Activated CD8-positive, alpha-beta T cell treated with anti-CD3 and anti-CD28 coated beads for 36 hours (primary cell): ENCODE measurements around the gene BMPER. TPM values are rescaled to one million over a fixed set of nuclear protein-coding genes. Genes with fewer than 3 reads are reported as not detected.

Experiments used
- ATAC-seq: fragments of 200-7000 bp; cut with Tn5 transposase; one replicate; pipeline ENCODE4 v1.10.0; 2021; ENCODE audit warnings: mild to moderate bottlenecking, moderate library complexity
- CTCF ChIA-PET: fragments of 350-600 bp; sonication (Branson Sonifier 250); formaldehyde crosslinking; loops from one replicate; lab custom pipeline; 2021; ENCODE audit warnings: antibody characterized with exemption; lab: Charles Lee
- POLR2A ChIA-PET: fragments of 350-600 bp; sonication (Branson Sonifier 250); formaldehyde crosslinking; loops from one replicate; lab custom pipeline; 2021; ENCODE audit warnings: antibody characterized with exemption; lab: Charles Lee
- DNase-seq: peaks from one replicate; pipeline ENCODE4 v3.0.0-alpha.2; 2020
- H3K27ac Mint-ChIP-seq: one replicate; pipeline ENCODE4 v1.8.0; 2021; ENCODE audit warnings: mild to moderate bottlenecking, mixed read lengths
- H3K27me3 Mint-ChIP-seq: one replicate; pipeline ENCODE4 v1.8.0; 2021; ENCODE audit warnings: mixed read lengths
- H3K36me3 Mint-ChIP-seq: one replicate; pipeline ENCODE4 v1.8.0; 2021; ENCODE audit warnings: low read depth, mixed read lengths
- H3K4me1 Mint-ChIP-seq: one replicate; pipeline ENCODE4 v1.8.0; 2021; ENCODE audit warnings: low read depth, mixed read lengths
- H3K4me3 Mint-ChIP-seq: one replicate; pipeline ENCODE4 v1.8.0; 2021; ENCODE audit warnings: mild to moderate bottlenecking, moderate library complexity, mixed read lengths
- H3K9me3 Mint-ChIP-seq: one replicate; pipeline ENCODE4 v1.8.0; 2021; ENCODE audit warnings: mixed read lengths
- CTCF ChIP-seq: fragments of 200-600 bp; IDR thresholded peaks from one replicate; pipeline ENCODE4 v1.8.0; 2022; ENCODE audit warnings: antibody characterized with exemption, mild to moderate bottlenecking
- intact Hi-C: fragments of 100-400 bp; cut with micrococcal nuclease; formaldehyde crosslinking; loops from one replicate; pipeline ENCODE4 v1.10.0; 2022
- total RNA-seq, 2 experiments: library from RNA; stranded (reverse); gene quantifications; one replicate each; pipeline ENCODE4 v1.2.3, GENCODE V29; 2021

Gene BMPER
- total RNA-seq, 2 experiments from 2014 or later = not detected

GRCh38 chr7:34075523-34076370, 170.4 kb downstream of the BMPER start:
- intact Hi-C loops = no loop called here
- ChIA-PET POLR2A (no interaction called here), CTCF (no interaction called here)
- H3K36me3 Mint-ChIP-seq = no peaks in the 10 kb centered on the region
- no peak overlapping the region for H3K27ac Mint-ChIP-seq
- DNase-seq (no peak), ATAC-seq (no peak)
- H3K4me3 Mint-ChIP-seq = no peak overlapping the region
- no peaks in the 10 kb centered on the region for H3K9me3 Mint-ChIP-seq
- no peak for TF ChIP-seq CTCF
- H3K4me1 Mint-ChIP-seq = no peaks in the 10 kb centered on the region
- H3K27me3 Mint-ChIP-seq = peaks cover 3% of the 10 kb centered on the region

- CTCF ChIA-PET = no interaction called here
- peaks cover 3% of the 10 kb centered on the region for H3K27me3 Mint-ChIP-seq
- no peak for TF ChIP-seq CTCF
These were observed 171.8 kb downstream of the BMPER start for GRCh38 chr7:34077168-34077567.

GRCh38 chr7:34078864-34079263, 173.5 kb downstream of the BMPER start:
- DNase-seq = no peak
- H3K9me3 Mint-ChIP-seq = no peaks in the 10 kb centered on the region
- ATAC-seq = no peak
- CTCF ChIA-PET = no interaction called here
- no peak for TF ChIP-seq CTCF
- H3K36me3 Mint-ChIP-seq = no peaks in the 10 kb centered on the region
- POLR2A ChIA-PET = no interaction called here
- no peaks in the 10 kb centered on the region for H3K4me1 Mint-ChIP-seq
- intact Hi-C loops = no loop called here
- H3K27me3 Mint-ChIP-seq = peaks cover under 1% of the 10 kb centered on the region
- no peak overlapping the region for H3K27ac Mint-ChIP-seq
- H3K4me3 Mint-ChIP-seq = no peak overlapping the region

More at GRCh38 chr7:34077168-34077567, 171.8 kb downstream of the BMPER start:
- intact Hi-C loops = no loop called here
- Mint-ChIP-seq H3K9me3 (no peaks in the 10 kb centered on the region), H3K4me3 (no peak overlapping the region), H3K4me1 (no peaks in the 10 kb centered on the region), H3K36me3 (no peaks in the 10 kb centered on the region), H3K27ac (no peak overlapping the region)
- ATAC-seq = no peak
- POLR2A ChIA-PET = no interaction called here
- no peak for DNase-seq

- Mint-ChIP-seq H3K27ac (no peak overlapping the region), H3K9me3 (no peaks in the 10 kb centered on the region), H3K4me1 (no peaks in the 10 kb centered on the region), H3K27me3 (no peaks in the 10 kb centered on the region), H3K4me3 (no peak overlapping the region), H3K36me3 (no peaks in the 10 kb centered on the region)
- no peak for ATAC-seq
- no peak for DNase-seq
- intact Hi-C loops = no loop called here
- ChIA-PET POLR2A (no interaction called here), CTCF (interaction anchor here (1.5 kb wide), 1 partner anchor 11 kb away, joined by 6 read pairs; no protein-coding TSS in a partner anchor)
- TF ChIP-seq CTCF = no peak
These were observed 175.2 kb downstream of the BMPER start for GRCh38 chr7:34080513-34080912.

DNA sequence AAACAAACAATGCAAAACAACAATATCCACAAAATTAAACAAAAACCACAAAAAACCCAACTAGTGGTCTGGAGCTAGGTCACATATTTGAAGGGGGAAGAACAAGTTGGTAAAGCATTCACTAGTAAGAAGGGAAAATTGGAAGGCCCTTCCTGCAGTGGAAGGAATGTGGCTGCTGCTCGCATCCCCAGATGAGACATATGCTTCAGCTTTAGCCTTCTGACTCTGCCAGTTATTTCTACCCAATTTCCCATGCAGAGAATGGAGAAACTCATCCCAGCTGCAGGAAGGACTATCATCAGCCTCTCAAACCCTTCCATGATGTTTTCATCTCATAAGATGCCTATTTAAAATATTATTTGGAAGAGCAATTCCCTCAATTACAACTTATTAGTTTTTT, 176.6 kb downstream of the BMPER start:
- H3K4me1 Mint-ChIP-seq = no peaks in the 10 kb centered on the region
- no peak for DNase-seq
- ChIA-PET POLR2A (no interaction called here), CTCF (interaction anchor here (0.8 kb wide), 1 partner anchor 80 kb away, joined by 3 read pairs; no protein-coding TSS in a partner anchor)
- intact Hi-C loops = no loop called here
- no peak for TF ChIP-seq CTCF
- no peak for ATAC-seq
- no peak overlapping the region for H3K27ac Mint-ChIP-seq
- no peaks in the 10 kb centered on the region for H3K9me3 Mint-ChIP-seq
- H3K27me3 Mint-ChIP-seq = no peaks in the 10 kb centered on the region
- no peak overlapping the region for H3K4me3 Mint-ChIP-seq
- H3K36me3 Mint-ChIP-seq = no peaks in the 10 kb centered on the region
